Activated CD8-positive, alpha-beta T cell treated with anti-CD3 and anti-CD28 coated beads, Interleukin-2, amount 10 ng/mL, durations not matched to agents 7 days and 5 days (primary cell): ENCODE data around the gene NDUFB8. TPM values are rescaled to one million over a fixed set of nuclear protein-coding genes. Genes with fewer than 3 reads are reported as not detected.

Source experiments
- total RNA-seq, 2 experiments: library from RNA; stranded (reverse); gene quantifications; one replicate each; pipeline ENCODE4 v1.2.3, GENCODE V29; 2021

The NDUFB8 gene
- total RNA-seq, 2 experiments from 2014 or later = 290 to 293 TPM

Other genes with a start within 250 kb of the NDUFB8 start
- 10 to 100 TPM; 49.9 to 54.6 TPM for gene BLOC1S2, start 243.2 kb downstream of the NDUFB8 start, total RNA-seq
- under 1 TPM; 0.10 to 0.68 TPM for gene PKD2L1, start 199.6 kb downstream of the NDUFB8 start, total RNA-seq
- gene SCD, start 182.6 kb downstream of the NDUFB8 start, total RNA-seq = 100 to 1,000 TPM; 239 to 240 TPM
- under 1 TPM; 0.18 to 0.37 TPM for gene WNT8B, start 66.9 kb downstream of the NDUFB8 start, total RNA-seq
- gene SEC31B, start 10.0 kb downstream of the NDUFB8 start, total RNA-seq = 100 to 1,000 TPM; 164 to 172 TPM
- gene HIF1AN, start 6.1 kb upstream of the NDUFB8 start, total RNA-seq = 10 to 100 TPM; 46.5 to 48.1 TPM
- gene PAX2, start 215.7 kb upstream of the NDUFB8 start, total RNA-seq = not detected